Measurements from ENCODE around the gene GFER. TPM values are rescaled to one million over a fixed set of nuclear protein-coding genes. Genes with fewer than 3 reads are reported as not detected.

Gene GFER
- total RNA-seq, 1 donor, result 9.5 TPM

- DNase-seq (ENCODE audit: low read depth), result peak; percentile 97
- H3K4me3 ChIP-seq (ENCODE audit: low read depth, low read length), result no peak overlapping the region
- TF ChIP-seq CTCF (IDR thresholded peaks at IDR 0.05; ENCODE audit: insufficient read depth, low read depth, low read length), result no peak
Measured at GRCh38 chr16:1997494-1998359, 13.7 kb downstream of the GFER start.

DNA sequence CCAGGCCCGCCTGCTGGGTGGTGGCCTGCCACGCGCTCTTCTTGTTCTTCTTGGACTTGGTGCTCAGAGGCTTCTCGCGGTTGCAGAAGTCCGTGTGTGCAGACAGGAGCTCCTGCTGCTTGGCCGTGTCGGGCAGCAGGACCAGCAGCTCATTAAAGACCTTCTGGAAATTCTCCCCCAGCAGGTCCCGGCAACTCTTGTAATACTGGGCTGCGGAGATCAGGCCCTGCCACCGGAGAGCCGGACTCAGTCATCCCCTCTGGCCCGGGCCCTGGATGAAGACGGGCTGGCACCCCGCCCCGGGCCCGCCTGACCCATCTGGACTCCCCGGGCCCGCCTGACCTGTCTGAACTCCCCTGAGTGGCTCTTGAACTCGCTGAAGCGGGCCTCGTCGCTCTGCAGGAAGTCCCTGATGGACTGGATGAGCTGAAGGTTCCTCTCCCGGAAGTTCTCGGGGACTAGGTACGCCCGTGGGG lies 14.4 kb downstream of the GFER start:
- TF ChIP-seq CTCF (IDR thresholded peaks at IDR 0.05; ENCODE audit: insufficient read depth, low read depth, low read length), result no peak
- DNase-seq (ENCODE audit: low read depth), result peak; percentile 40
- H3K4me3 ChIP-seq (ENCODE audit: low read depth, low read length), result no peak overlapping the region

DNA sequence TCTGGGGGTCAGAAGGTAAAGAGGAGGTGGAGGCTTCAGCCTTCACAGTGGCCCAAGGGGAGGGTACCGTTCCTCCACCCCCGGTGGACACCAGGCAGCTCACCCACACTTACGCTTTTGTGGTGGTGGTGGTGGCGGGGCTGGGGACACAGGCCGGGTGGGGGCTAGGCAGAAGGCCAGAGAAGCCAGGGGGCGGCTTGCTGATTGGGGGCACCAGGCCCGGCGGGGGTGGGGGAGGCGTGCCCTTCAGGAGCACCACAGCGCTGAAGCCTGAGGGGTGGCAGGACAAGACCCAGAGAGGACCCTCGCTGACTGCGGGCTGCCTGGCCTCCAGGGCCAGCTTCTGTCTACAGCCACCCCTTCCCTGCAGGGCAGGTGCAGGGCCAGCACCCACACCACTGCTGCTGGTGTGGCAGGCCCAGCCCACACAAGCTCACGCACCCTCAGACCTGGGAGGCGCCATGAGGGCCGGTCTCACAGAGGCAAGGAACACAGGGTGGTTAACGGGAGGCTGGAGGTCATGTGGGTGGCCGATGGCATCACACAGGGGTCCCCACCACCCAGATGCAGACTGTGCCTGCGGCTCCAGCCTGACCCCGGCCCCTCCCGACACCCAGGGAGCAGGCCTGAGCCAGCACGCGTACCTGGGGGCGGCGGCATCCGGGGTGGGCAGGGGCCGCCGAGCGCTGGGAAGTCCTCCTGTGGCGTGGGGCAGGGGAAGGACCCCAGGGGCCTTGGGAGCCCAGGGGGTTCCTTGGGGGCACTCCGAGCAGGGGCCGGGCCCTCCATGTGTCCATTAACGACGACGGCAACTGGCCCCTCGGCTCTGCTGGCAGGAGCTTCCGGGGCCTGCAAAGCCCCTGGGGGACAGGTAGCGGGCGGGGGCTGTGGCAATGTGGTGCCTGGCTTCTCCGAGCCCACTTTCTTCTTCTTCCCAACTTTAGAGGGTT lies 15.1 kb downstream of the GFER start:
- DNase-seq (ENCODE audit: low read depth), result no peak
- no peak for TF ChIP-seq CTCF (IDR thresholded peaks at IDR 0.05; ENCODE audit: insufficient read depth, low read depth, low read length)
- no peak overlapping the region for H3K4me3 ChIP-seq (ENCODE audit: low read depth, low read length)

- no peak overlapping the region for H3K4me3 ChIP-seq (ENCODE audit: low read depth, low read length)
- TF ChIP-seq CTCF (IDR thresholded peaks at IDR 0.05; ENCODE audit: insufficient read depth, low read depth, low read length), result no peak
- DNase-seq (ENCODE audit: low read depth), result no peak
Measured at GRCh38 chr16:1999866-2000514, 16.0 kb downstream of the GFER start.

DNA sequence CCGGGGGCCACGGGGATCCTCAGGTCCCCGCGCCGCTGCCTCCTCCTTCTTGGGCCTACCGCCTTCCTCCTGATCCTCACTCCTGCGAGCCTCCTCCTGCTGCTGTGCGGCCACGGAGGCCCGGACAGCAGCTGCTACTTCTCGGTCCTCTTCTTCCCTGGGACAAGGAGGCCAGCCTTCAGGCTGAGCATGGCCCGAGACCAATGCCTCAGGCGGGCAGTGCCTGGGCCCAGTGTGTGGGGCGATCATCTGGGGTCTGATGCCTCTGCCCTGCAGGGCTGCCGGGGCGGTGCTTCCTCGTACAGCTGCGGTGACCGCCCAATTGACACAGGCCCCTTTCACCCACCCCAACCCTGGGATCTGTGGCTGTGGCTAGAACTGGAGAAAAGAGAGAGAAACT lies 17.0 kb downstream of the GFER start:
- no peak for TF ChIP-seq CTCF (IDR thresholded peaks at IDR 0.05; ENCODE audit: insufficient read depth, low read depth, low read length)
- H3K4me3 ChIP-seq (ENCODE audit: low read depth, low read length), result no peak overlapping the region
- no peak for DNase-seq (ENCODE audit: low read depth)
